A549 treated with AZD9567 at 1 μM for 4 hours (cell line): Measurements from ENCODE around the gene NMBR. TPM values are rescaled to one million over a fixed set of nuclear protein-coding genes. Genes with fewer than 3 reads are reported as not detected.

Experiments used
- total RNA-seq: library from RNA; stranded (reverse); fragments of 200-300 nt; extraction: Qiagen RNA extraction; gene quantifications from 5 replicates; pipeline ENCODE4 v1.2.3, GENCODE V29; 2022; ENCODE audit not compliant: insufficient read depth

NMBR gene
- not detected in 5 replicates for total RNA-seq

GRCh38 chr6:142146828-142147662, at the start of gene NMBR, which contains the start of gene VTA1:
NMBR (minus strand) TSS chr6:142147122; CDS start chr6:142088658, 58,464 bp downstream.
VTA1 (plus strand) TSS chr6:142147263; CDS start chr6:142147288, 25 bp downstream.

GRCh38 chr6:142132625-142133024, 14.3 kb downstream of the NMBR start, which contains the start of gene GJE1:
GJE1 (plus strand) TSS chr6:142132925; CDS start chr6:142133159, 234 bp downstream.

Other genes with a start within 250 kb of the NMBR start
- gene GJE1, start 14.2 kb downstream of the NMBR start, total RNA-seq, result not detected in 5 replicates
- gene VTA1, start 141 bp upstream of the NMBR start, total RNA-seq, result 42.4 to 56.3 TPM (median 47.5 TPM) in 5 replicates
- 41.4 to 64.8 TPM (median 61.6 TPM) in 5 replicates for gene ADGRG6, start 154.9 kb upstream of the NMBR start, total RNA-seq